Brain microvascular endothelial cell (primary cell): Measurements from ENCODE around the gene RFLNA.
A peak's percentile ranks its signal among the peaks of the same experiment; 100 is the strongest.

Source experiments
- DNase-seq: peaks from one replicate; pipeline ENCODE4 v3.0.0-alpha.2; 2020
- H3K27ac ChIP-seq: fragments of 250-450 bp; sonication (Bioruptor Pico); 2 replicates; pipeline ENCODE4 v1.5.1; 2020; ENCODE audit warnings: mild to moderate bottlenecking, moderate library complexity
- H3K27me3 ChIP-seq: fragments of 250-450 bp; sonication (Bioruptor Pico); replicated peaks from 2 replicates; pipeline ENCODE4 v1.5.1; 2020; ENCODE audit warnings: mild to moderate bottlenecking
- H3K36me3 ChIP-seq: fragments of 250-450 bp; sonication (Bioruptor Pico); replicated peaks from 2 replicates; pipeline ENCODE4 v1.5.1; 2020; ENCODE audit warnings: mild to moderate bottlenecking
- H3K4me3 ChIP-seq: 2 replicates; pipeline ENCODE4 v1.5.1; 2011; ENCODE audit warnings: low read depth, mild to moderate bottlenecking, control low read depth, low read length, moderate library complexity
- CTCF ChIP-seq: IDR thresholded peaks from 2 replicates; pipeline ENCODE4 v1.5.1; 2011; ENCODE audit warnings: low read depth, mild to moderate bottlenecking, moderate library complexity, low read length, control low read depth, inconsistent platforms; ENCODE audit errors: missing control alignments
- in situ Hi-C: cut with HindIII; loops from 2 replicates; pipeline ENCODE4 v1.10.0; 2017; ENCODE audit warnings: low sequenced_read_pairs, low pct_ligation_motif_present

RFLNA gene

GRCh38 chr12:124294780-124295341 lies at the start of gene RFLNA:
TSS of gene RFLNA (plus strand) at chr12:124295093. CDS start at chr12:124295430, 337 bp downstream.
- H3K27ac ChIP-seq: no peak within 1 kb of the TSS
- DNase-seq: no peak

GRCh38 chr12:124247331-124247730 lies 47.6 kb upstream of the RFLNA start:
- Histone ChIP-seq H3K4me3 (no peak overlapping the region), H3K27ac (no peak overlapping the region), H3K36me3 (no peaks in the 10 kb centered on the region), H3K27me3 (peaks cover 5% of the 10 kb centered on the region)
- no peak for TF ChIP-seq CTCF
- DNase-seq: no peak
- in situ Hi-C loops: no loop called here

More at GRCh38 chr12:124294780-124295341, at the start of gene RFLNA:
- in situ Hi-C loops: no loop called here
- Histone ChIP-seq H3K27me3 (peaks cover 38% of the 10 kb centered on the region), H3K36me3 (no peaks in the 10 kb centered on the region), H3K4me3 (peak within 1 kb of the TSS; percentile 48)
- no peak for TF ChIP-seq CTCF

GRCh38 chr12:124248941-124249825 lies 45.7 kb upstream of the RFLNA start:
- DNase-seq: no peak
- no peak for TF ChIP-seq CTCF
- H3K4me3 ChIP-seq: no peak overlapping the region
- in situ Hi-C loops: no loop called here
- no peaks in the 10 kb centered on the region for H3K36me3 ChIP-seq
- H3K27me3 ChIP-seq: peaks cover 5% of the 10 kb centered on the region
- H3K27ac ChIP-seq: no peak overlapping the region

GRCh38 chr12:124251186-124251585 lies 43.7 kb upstream of the RFLNA start:
- in situ Hi-C loops: no loop called here
- H3K4me3 ChIP-seq: no peak overlapping the region
- H3K27ac ChIP-seq: no peak overlapping the region
- no peak for TF ChIP-seq CTCF
- no peak for DNase-seq
- no peaks in the 10 kb centered on the region for H3K36me3 ChIP-seq
- H3K27me3 ChIP-seq: peaks cover 6% of the 10 kb centered on the region

GRCh38 chr12:124252964-124253363 lies 41.9 kb upstream of the RFLNA start:
- Histone ChIP-seq H3K36me3 (no peaks in the 10 kb centered on the region), H3K27ac (no peak overlapping the region), H3K27me3 (peaks cover 16% of the 10 kb centered on the region), H3K4me3 (no peak overlapping the region)
- DNase-seq: no peak
- in situ Hi-C loops: no loop called here
- no peak for TF ChIP-seq CTCF

GRCh38 chr12:124254126-124254525 lies 40.8 kb upstream of the RFLNA start:
- Histone ChIP-seq H3K27ac (no peak overlapping the region), H3K27me3 (peaks cover 18% of the 10 kb centered on the region), H3K36me3 (no peaks in the 10 kb centered on the region), H3K4me3 (no peak overlapping the region)
- DNase-seq: no peak
- no peak for TF ChIP-seq CTCF
- in situ Hi-C loops: no loop called here
